Right lobe of liver (tissue), 6 donors: ENCODE data around the gene TFCP2L1. TPM values are rescaled to one million over a fixed set of nuclear protein-coding genes. Genes with fewer than 3 reads are reported as not detected.
A peak's percentile ranks its signal among the peaks of the same experiment; 100 is the strongest.

Experiments used
- ATAC-seq, 4 donors: fragments of 200-7000 bp; cut with Tn5 transposase; one replicate each; pipeline ENCODE4 v1.9.1; 2020; ENCODE audit warnings: mild to moderate bottlenecking in 4 of 4, moderate library complexity in 4 of 4
- DNase-seq, 3 donors: peaks; one replicate each; pipeline ENCODE4 v3.0.0-alpha.2; 2020
- H3K27ac ChIP-seq, 3 donors: fragments of 200-600 bp; one replicate each; pipeline ENCODE4 v1.8.0; 2022
- H3K27me3 ChIP-seq, 2 donors: fragments of 200-600 bp; one replicate each; pipeline ENCODE4 v1.8.0; 2022
- H3K36me3 ChIP-seq, 4 donors: fragments of 200-600 bp; sonication (generic) in 1 of 4; one replicate each; pipeline versions ENCODE4 v1.5.1 to v1.8.0; 2017 to 2022; ENCODE audit warnings: control low read depth in 1 of 4
- H3K4me1 ChIP-seq, 4 donors: fragments of 200-600 bp; sonication (generic) in 1 of 4; one replicate each; pipeline versions ENCODE4 v1.5.1 to v1.8.0; 2017 to 2022; ENCODE audit warnings: control low read depth in 1 of 4
- H3K4me3 ChIP-seq, 3 donors: fragments of 200-600 bp; one replicate each; pipeline ENCODE4 v1.8.0; 2022
- H3K9me3 ChIP-seq, 4 donors: fragments of 200-600 bp; sonication (generic) in 1 of 4; one replicate each; pipeline versions ENCODE4 v1.5.1 to v1.8.0; 2017 to 2022; ENCODE audit warnings: control low read depth in 1 of 4
- POLR2A ChIP-seq: fragments of 450-650 bp; IDR thresholded peaks from one replicate; pipeline ENCODE4 v1.6.1; 2017; ENCODE audit warnings: antibody characterized with exemption, mild to moderate bottlenecking
- WGBS: methylation state at CpG from one replicate; pipeline ENCODE4 v1.1.6; 2018; ENCODE audit warnings: low coverage, low lambda C conversion rate; ENCODE audit not compliant: insufficient coverage; ENCODE audit errors: missing lambda C conversion rate; 5-methylcytosine and 5-hydroxymethylcytosine counted together
- intact Hi-C, 2 donors: fragments of 100-400 bp; cut with DNase I; formaldehyde crosslinking; loops; one replicate each; pipeline versions ENCODE4 v1.11.2 to v1.14.1; 2022
- total RNA-seq, 6 experiments: library from RNA; depleted of rRNA in 2 of 6; stranded (reverse); fragments of >200 nt in 2 of 6; fragmentation: NEBNext Ultra II Directional in 3 of 6; extraction: Animal tissue kit (Norgen Biotek cat#: 25700) in 3 of 6; gene quantifications; one replicate each; pipeline versions ENCODE4 v1.1.0 to v1.2.4, GENCODE V29; 2016 to 2023
- TF ChIP-seq, protein P1 (sequence below), 4 donors: fragments of 200-600 bp in 3 of 4; fragments of 450-650 bp in 1 of 4; IDR thresholded peaks; one replicate each; pipeline versions ENCODE4 v1.5.1 to v1.8.0; 2016 to 2022; ENCODE audit warnings: antibody characterized with exemption in 4 of 4, mild to moderate bottlenecking in 2 of 4
- donor health status: DM: no; HTN: yes; CAD: no.
- donor health status: DM: no; HTN: no; CAD: no.
- donor health status: DM: no; HTN: no; CAD: no.
- donor health status: DM: no; HTN: yes; CAD: no.
- donor health status: DM: no; HTN: yes; CAD: no.

TFCP2L1 gene
- total RNA-seq, 6 experiments from 2014 or later: 0.26 to 1.7 (median 0.34) TPM

DNA sequence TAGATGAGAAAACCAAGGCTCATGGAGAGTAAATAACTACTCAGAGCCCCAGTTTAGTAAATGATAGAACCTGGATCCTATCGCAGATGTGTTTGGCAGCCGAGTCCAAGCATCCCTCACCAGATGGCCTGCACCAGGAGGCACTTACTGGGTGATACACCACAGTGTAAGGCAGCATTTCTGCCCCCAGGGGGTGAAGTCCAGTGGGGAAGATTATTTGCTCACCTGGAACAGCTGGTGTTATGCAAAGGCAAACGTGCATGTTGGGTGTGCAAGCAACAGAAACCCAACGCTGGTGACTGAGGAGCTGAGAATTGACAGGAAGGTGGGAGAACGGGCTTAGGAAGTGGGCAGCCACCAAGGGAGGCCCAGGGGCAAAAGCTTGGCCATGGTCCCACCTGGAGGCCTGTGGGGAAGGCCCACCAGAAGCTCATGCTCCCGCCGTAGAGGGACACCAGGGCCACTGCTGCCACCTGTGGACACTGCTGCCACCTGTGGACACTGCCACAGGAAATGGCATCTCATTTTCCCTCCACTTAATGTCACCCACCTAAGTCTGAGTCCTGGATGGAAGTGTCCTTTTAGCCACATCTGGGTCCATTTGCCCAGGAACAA, 100.6 kb downstream of the TFCP2L1 start:
- Histone ChIP-seq H3K4me3 (no peak overlapping the region), H3K9me3 (no peaks in the 10 kb centered on the region), H3K27ac (no peak overlapping the region), H3K36me3 (no peaks in the 10 kb centered on the region), H3K27me3 (no peaks in the 10 kb centered on the region), H3K4me1 (no peaks in the 10 kb centered on the region)
- peak in 1 of 3 donors; percentile 33 for DNase-seq
- no peak for ATAC-seq
- TF ChIP-seq, protein P1, sequence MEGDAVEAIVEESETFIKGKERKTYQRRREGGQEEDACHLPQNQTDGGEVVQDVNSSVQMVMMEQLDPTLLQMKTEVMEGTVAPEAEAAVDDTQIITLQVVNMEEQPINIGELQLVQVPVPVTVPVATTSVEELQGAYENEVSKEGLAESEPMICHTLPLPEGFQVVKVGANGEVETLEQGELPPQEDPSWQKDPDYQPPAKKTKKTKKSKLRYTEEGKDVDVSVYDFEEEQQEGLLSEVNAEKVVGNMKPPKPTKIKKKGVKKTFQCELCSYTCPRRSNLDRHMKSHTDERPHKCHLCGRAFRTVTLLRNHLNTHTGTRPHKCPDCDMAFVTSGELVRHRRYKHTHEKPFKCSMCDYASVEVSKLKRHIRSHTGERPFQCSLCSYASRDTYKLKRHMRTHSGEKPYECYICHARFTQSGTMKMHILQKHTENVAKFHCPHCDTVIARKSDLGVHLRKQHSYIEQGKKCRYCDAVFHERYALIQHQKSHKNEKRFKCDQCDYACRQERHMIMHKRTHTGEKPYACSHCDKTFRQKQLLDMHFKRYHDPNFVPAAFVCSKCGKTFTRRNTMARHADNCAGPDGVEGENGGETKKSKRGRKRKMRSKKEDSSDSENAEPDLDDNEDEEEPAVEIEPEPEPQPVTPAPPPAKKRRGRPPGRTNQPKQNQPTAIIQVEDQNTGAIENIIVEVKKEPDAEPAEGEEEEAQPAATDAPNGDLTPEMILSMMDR (IDR thresholded peaks at IDR 0.05): no peak
- no peak for TF ChIP-seq POLR2A
- intact Hi-C loops: no loop called here
- 50% methylated on average over 4 of the region's 7 CpGs for WGBS

GRCh38 chr2:121182520-121182919, 102.5 kb downstream of the TFCP2L1 start:
- ATAC-seq (no peak), DNase-seq (peak in 1 of 3 donors; percentile 13)
- H3K9me3 ChIP-seq: no peaks in the 10 kb centered on the region
- H3K27ac ChIP-seq: no peak overlapping the region
- H3K36me3 ChIP-seq: no peaks in the 10 kb centered on the region
- intact Hi-C loops: no loop called here
- H3K4me1 ChIP-seq: no peaks in the 10 kb centered on the region
- H3K27me3 ChIP-seq: no peaks in the 10 kb centered on the region
- 26% methylated on average over 4 of the region's 4 CpGs for WGBS
- TF ChIP-seq POLR2A: no peak
- TF ChIP-seq, protein P1 (IDR thresholded peaks at IDR 0.05): no peak
- no peak overlapping the region for H3K4me3 ChIP-seq

DNA sequence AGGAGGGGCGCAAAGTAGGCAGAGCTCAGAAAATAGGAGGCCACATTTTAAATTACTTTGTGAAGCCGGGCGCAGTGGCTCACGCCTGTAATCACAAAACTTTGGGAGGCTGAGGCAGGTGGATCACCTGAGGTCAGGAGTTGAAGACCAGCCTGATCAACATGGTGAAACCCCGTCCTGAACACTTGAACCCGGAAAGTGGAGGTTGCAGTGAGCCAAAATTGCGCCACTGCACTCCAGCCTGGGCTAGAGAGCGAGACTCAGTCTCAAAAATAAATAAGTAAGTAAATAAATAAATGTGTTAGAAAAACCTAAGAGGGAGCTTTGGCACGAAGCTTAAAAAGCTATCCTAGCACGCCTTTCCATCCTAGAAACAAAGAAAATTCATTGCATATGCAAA, 105.5 kb downstream of the TFCP2L1 start:
- intact Hi-C loops: no loop called here
- H3K4me3 ChIP-seq: no peak overlapping the region
- H3K27ac ChIP-seq: no peak overlapping the region
- H3K36me3 ChIP-seq: no peaks in the 10 kb centered on the region
- ATAC-seq (no peak), DNase-seq (peak in 1 of 3 donors; percentile 12)
- H3K9me3 ChIP-seq: no peaks in the 10 kb centered on the region
- no peaks in the 10 kb centered on the region for H3K27me3 ChIP-seq
- TF ChIP-seq POLR2A: no peak
- TF ChIP-seq, protein P1 (IDR thresholded peaks at IDR 0.05): no peak
- no peaks in the 10 kb centered on the region for H3K4me1 ChIP-seq
- WGBS: 84% methylated on average over 10 of the region's 10 CpGs

GRCh38 chr2:121178730-121179129, 106.3 kb downstream of the TFCP2L1 start:
- no peaks in the 10 kb centered on the region for H3K36me3 ChIP-seq
- intact Hi-C loops: no loop called here
- H3K27me3 ChIP-seq: no peaks in the 10 kb centered on the region
- DNase-seq (peak in 1 of 3 donors; percentile 7), ATAC-seq (no peak)
- no peak overlapping the region for H3K27ac ChIP-seq
- no peak overlapping the region for H3K4me3 ChIP-seq
- TF ChIP-seq POLR2A: no peak
- TF ChIP-seq, protein P1 (IDR thresholded peaks at IDR 0.05): no peak
- WGBS: 85% methylated on average over 7 of the region's 11 CpGs
- H3K4me1 ChIP-seq: no peaks in the 10 kb centered on the region
- H3K9me3 ChIP-seq: no peaks in the 10 kb centered on the region
